Caco-2 (cell line): ENCODE results near the gene HOMER3. TPM values are rescaled to one million over a fixed set of nuclear protein-coding genes. Genes with fewer than 3 reads are reported as not detected.

Experiments used
- BruUV-seq: library from RNA; stranded (reverse); fragments of 400-500 nt; replicated peaks from 2 replicates; lab custom pipeline; 2021; lab: Mats Ljungman, UMichigan
- CTCF ChIA-PET: fragments of 300-600 bp; sonication (Branson Sonifier 250); formaldehyde crosslinking; loops from one replicate; lab custom pipeline; 2022; ENCODE audit warnings: antibody characterized with exemption; lab: Charles Lee
- POLR2A ChIA-PET: fragments of 300-600 bp; sonication (Branson Sonifier 250); formaldehyde crosslinking; loops from one replicate; lab custom pipeline; 2022; ENCODE audit warnings: antibody characterized with exemption; lab: Charles Lee
- DNase-seq, 2 experiments: peaks; one replicate each; pipeline versions ENCODE4 v3.0.0 to v3.0.0-alpha.2; 2020 to 2022
- H3K27me3 ChIP-seq: replicated peaks from 2 replicates; pipeline ENCODE4 v1.6.0; 2011; ENCODE audit warnings: low read length; ENCODE audit not compliant: control insufficient read depth, insufficient read depth
- H3K36me3 ChIP-seq: 2 replicates; pipeline ENCODE4 v1.5.1; 2011; ENCODE audit warnings: low read length; ENCODE audit not compliant: control insufficient read depth, insufficient read depth
- H3K4me1 ChIP-seq: fragments of 250-450 bp; sonication (Bioruptor Pico); 2 replicates; pipeline ENCODE4 v1.5.1; 2020; ENCODE audit warnings: mild to moderate bottlenecking
- H3K4me3 ChIP-seq: 2 replicates; pipeline ENCODE4 v1.5.1; 2011; ENCODE audit warnings: low read depth, mild to moderate bottlenecking, control low read depth, low read length
- H3K9me3 ChIP-seq: fragments of 250-450 bp; sonication (Bioruptor Pico); 2 replicates; pipeline ENCODE4 v1.5.1; 2020; ENCODE audit warnings: mild to moderate bottlenecking, moderate library complexity
- H3K27ac Mint-ChIP-seq: one replicate; pipeline ENCODE4 v1.8.0; 2022; ENCODE audit warnings: mixed read lengths; ENCODE audit not compliant: unreplicated experiment
- H3K27me3 Mint-ChIP-seq: one replicate; pipeline ENCODE4 v1.8.0; 2022; ENCODE audit warnings: mixed read lengths; ENCODE audit not compliant: insufficient read depth, unreplicated experiment
- H3K36me3 Mint-ChIP-seq: one replicate; pipeline ENCODE4 v1.8.0; 2022; ENCODE audit warnings: mild to moderate bottlenecking, mixed read lengths; ENCODE audit not compliant: insufficient read depth, unreplicated experiment
- H3K4me1 Mint-ChIP-seq: one replicate; pipeline ENCODE4 v1.8.0; 2022; ENCODE audit warnings: low read depth, mixed read lengths; ENCODE audit not compliant: unreplicated experiment
- H3K4me3 Mint-ChIP-seq: one replicate; pipeline ENCODE4 v1.8.0; 2022; ENCODE audit warnings: mild to moderate bottlenecking, moderate library complexity, mixed read lengths; ENCODE audit not compliant: unreplicated experiment
- H3K9me3 Mint-ChIP-seq: one replicate; pipeline ENCODE4 v1.8.0; 2022; ENCODE audit warnings: mixed read lengths; ENCODE audit not compliant: unreplicated experiment
- CTCF ChIP-seq, 2 experiments: fragments of 200-600 bp in 1 of 2; IDR thresholded peaks; 1 replicate in 1 of 2; 2 replicates in 1 of 2; pipeline versions ENCODE4 v1.5.1 to v1.8.0; 2011 to 2022; ENCODE audit warnings: antibody characterized with exemption in 1 of 2, control low read depth in 1 of 2, inconsistent platforms in 1 of 2, low read depth in 1 of 2, low read length in 1 of 2, mild to moderate bottlenecking in 1 of 2, moderate library complexity in 1 of 2; ENCODE audit not compliant: insufficient read depth in 1 of 2, severe bottlenecking in 1 of 2, unreplicated experiment in 1 of 2
- intact Hi-C: fragments of 100-400 bp; cut with micrococcal nuclease; formaldehyde crosslinking; loops from one replicate; pipeline ENCODE4 v1.10.0; 2022; ENCODE audit not compliant: unreplicated experiment
- total RNA-seq: library from RNA; stranded (reverse); gene quantifications from 2 replicates; pipeline ENCODE4 v1.2.3, GENCODE V29; 2022

HOMER3 gene
- total RNA-seq, 1 experiment from 2014 or later, result 19.0 TPM

- no peaks in the 10 kb centered on the region for H3K9me3 Mint-ChIP-seq
- no peaks in the 10 kb centered on the region for H3K27me3 Mint-ChIP-seq
- no peak for DNase-seq
- H3K27me3 ChIP-seq, result no peaks in the 10 kb centered on the region
- no peak overlapping the region for H3K27ac Mint-ChIP-seq
- TF ChIP-seq CTCF (IDR thresholded peaks at IDR 0.05; ENCODE audit: insufficient read depth in 1 of 2, low read depth in 1 of 2, low read length in 1 of 2, severe bottlenecking in 1 of 2, unreplicated experiment in 1 of 2), result no peak
- intact Hi-C loops, result no loop called here
- no peaks in the 10 kb centered on the region for H3K36me3 ChIP-seq
- H3K36me3 Mint-ChIP-seq, result peaks cover 24% of the 10 kb centered on the region
- CTCF ChIA-PET, result no interaction called here
- POLR2A ChIA-PET, result interaction anchor here (1.2 kb wide), 1 partner anchor 12 kb away, joined by 3 read pairs; the partner anchor contains the start of gene COPE
- BruUV-seq, result no TSS peak
- H3K4me3 ChIP-seq, result no peak overlapping the region
- H3K4me1 Mint-ChIP-seq, result no peaks in the 10 kb centered on the region
- H3K4me3 Mint-ChIP-seq, result no peak overlapping the region
- H3K4me1 ChIP-seq, result no peaks in the 10 kb centered on the region
- H3K9me3 ChIP-seq, result no peaks in the 10 kb centered on the region
These were observed 34.2 kb downstream of the HOMER3 start for GRCh38 chr19:18906605-18907519.

GRCh38 chr19:18905513-18906236 is 35.3 kb downstream of the HOMER3 start:
- no peak for TF ChIP-seq CTCF (IDR thresholded peaks at IDR 0.05; ENCODE audit: insufficient read depth in 1 of 2, low read depth in 1 of 2, low read length in 1 of 2, severe bottlenecking in 1 of 2, unreplicated experiment in 1 of 2)
- H3K36me3 Mint-ChIP-seq, result peaks cover 22% of the 10 kb centered on the region
- Histone ChIP-seq H3K27me3 (no peaks in the 10 kb centered on the region), H3K4me1 (no peaks in the 10 kb centered on the region), H3K9me3 (no peaks in the 10 kb centered on the region), H3K36me3 (no peaks in the 10 kb centered on the region), H3K4me3 (no peak overlapping the region)
- no peaks in the 10 kb centered on the region for H3K9me3 Mint-ChIP-seq
- CTCF ChIA-PET, result no interaction called here
- no peak overlapping the region for H3K4me3 Mint-ChIP-seq
- no peaks in the 10 kb centered on the region for H3K4me1 Mint-ChIP-seq
- no TSS peak for BruUV-seq
- DNase-seq, result no peak
- H3K27ac Mint-ChIP-seq, result no peak overlapping the region
- POLR2A ChIA-PET, result interaction anchor here (0.6 kb wide), 1 partner anchor 1495 kb away, joined by 3 read pairs; no protein-coding TSS in a partner anchor
- no peaks in the 10 kb centered on the region for H3K27me3 Mint-ChIP-seq
- intact Hi-C loops, result no loop called here

GRCh38 chr19:18905058-18905456 is 36.0 kb downstream of the HOMER3 start:
- no peaks in the 10 kb centered on the region for H3K9me3 ChIP-seq
- no peak for DNase-seq
- H3K4me3 ChIP-seq, result no peak overlapping the region
- H3K4me3 Mint-ChIP-seq, result no peak overlapping the region
- H3K4me1 Mint-ChIP-seq, result no peaks in the 10 kb centered on the region
- no peaks in the 10 kb centered on the region for H3K27me3 Mint-ChIP-seq
- H3K4me1 ChIP-seq, result no peaks in the 10 kb centered on the region
- TF ChIP-seq CTCF (IDR thresholded peaks at IDR 0.05; ENCODE audit: insufficient read depth in 1 of 2, low read depth in 1 of 2, low read length in 1 of 2, severe bottlenecking in 1 of 2, unreplicated experiment in 1 of 2), result no peak
- H3K36me3 ChIP-seq, result no peaks in the 10 kb centered on the region
- intact Hi-C loops, result no loop called here
- peaks cover 24% of the 10 kb centered on the region for H3K36me3 Mint-ChIP-seq
- H3K27ac Mint-ChIP-seq, result no peak overlapping the region
- no TSS peak for BruUV-seq
- H3K9me3 Mint-ChIP-seq, result no peaks in the 10 kb centered on the region
- no peaks in the 10 kb centered on the region for H3K27me3 ChIP-seq
- POLR2A ChIA-PET, result no interaction called here
- CTCF ChIA-PET, result no interaction called here
